Endothelial cell of umbilical vein (primary cell): ENCODE data around the gene SLC9A2. TPM values are rescaled to one million over a fixed set of nuclear protein-coding genes. Genes with fewer than 3 reads are reported as not detected.

Source experiments
- BruUV-seq: library from RNA; stranded (reverse); fragments of 400-500 nt; replicated peaks from 2 replicates; lab custom pipeline; 2021; lab: Mats Ljungman, UMichigan
- CTCF ChIA-PET: fragments of 300-600, 350-600 bp; sonication (Branson Sonifier 250); formaldehyde crosslinking; loops from one replicate; lab custom pipeline; 2021; ENCODE audit warnings: antibody characterized with exemption, inconsistent platforms; lab: Charles Lee
- POLR2A ChIA-PET: fragments of 300-600, 350-600 bp; sonication (Branson Sonifier 250); formaldehyde crosslinking; loops from one replicate; lab custom pipeline; 2021; ENCODE audit warnings: antibody characterized with exemption, inconsistent platforms; lab: Charles Lee
- DNase-seq: peaks from one replicate; pipeline ENCODE4 v3.0.0-alpha.2; 2011; ENCODE audit warnings: low read depth, low spot score
- FAIRE-seq: peaks from 2 replicates; lab custom pipeline; 2011; peaks lifted over from hg19 to GRCh38; lab: Jason Lieb, UNC
- H2AFZ ChIP-seq: 2 replicates; pipeline ENCODE4 v1.6.0; 2012; ENCODE audit warnings: low read depth, low read length, control low read depth, inconsistent platforms
- H3K27ac ChIP-seq: 2 replicates; pipeline ENCODE4 v1.5.1; 2011; ENCODE audit warnings: low read depth, mild to moderate bottlenecking, control low read depth, low read length, moderate library complexity; ENCODE audit not compliant: insufficient read depth
- H3K27me3 ChIP-seq, 2 experiments: 2 replicates each; pipeline versions ENCODE4 v1.6.0 to v1.6.1; 2011; ENCODE audit warnings: low read length in 2 of 2, mixed read lengths in 1 of 2; ENCODE audit not compliant: control insufficient read depth in 2 of 2, insufficient read depth in 2 of 2
- H3K36me3 ChIP-seq, 2 experiments: 2 replicates in 1 of 2; 3 replicates in 1 of 2; pipeline ENCODE4 v1.5.1; 2011; ENCODE audit warnings: low read length in 2 of 2, mild to moderate bottlenecking in 1 of 2, moderate library complexity in 1 of 2; ENCODE audit not compliant: control insufficient read depth in 2 of 2, insufficient read depth in 2 of 2; ENCODE audit errors: extremely low read depth in 1 of 2
- H3K4me1 ChIP-seq: 3 replicates; pipeline ENCODE4 v1.5.1; 2011; ENCODE audit warnings: mild to moderate bottlenecking, low read length; ENCODE audit not compliant: control insufficient read depth, insufficient read depth; ENCODE audit errors: extremely low read depth
- H3K4me2 ChIP-seq: 2 replicates; pipeline ENCODE4 v1.6.1; 2011; ENCODE audit warnings: low read length, control low read depth, mixed read lengths; ENCODE audit not compliant: insufficient read depth
- H3K4me3 ChIP-seq, 3 experiments: fragments of 200-600 bp in 1 of 3; sonication (generic), shearing (Covaris generic) in 1 of 3; replicated peaks in 1 of 3; 2 replicates each; pipeline ENCODE4 v1.5.1; 2011 to 2016; ENCODE audit warnings: control low read depth in 3 of 3, low read length in 3 of 3, mild to moderate bottlenecking in 2 of 3, inconsistent platforms in 1 of 3, low read depth in 1 of 3, moderate library complexity in 1 of 3; ENCODE audit not compliant: insufficient read depth in 1 of 3
- H3K79me2 ChIP-seq: 2 replicates; pipeline ENCODE4 v1.6.0; 2012; ENCODE audit warnings: low read length, inconsistent platforms; ENCODE audit not compliant: control insufficient read depth, insufficient read depth
- H3K9ac ChIP-seq: replicated peaks from 2 replicates; pipeline ENCODE3; 2011; ENCODE audit warnings: low read length, control low read depth; ENCODE audit not compliant: insufficient read depth; ENCODE audit errors: extremely low read depth
- H3K9me1 ChIP-seq: replicated peaks from 3 replicates; pipeline ENCODE4 v1.6.0; 2011; ENCODE audit warnings: mild to moderate bottlenecking, low read length; ENCODE audit not compliant: control insufficient read depth, insufficient read depth; ENCODE audit errors: extremely low read depth
- H3K9me3 ChIP-seq: replicated peaks from 2 replicates; pipeline ENCODE4 v1.5.1; 2012; ENCODE audit warnings: low read length, inconsistent platforms; ENCODE audit not compliant: control insufficient read depth, insufficient read depth
- H4K20me1 ChIP-seq: replicated peaks from 2 replicates; pipeline ENCODE3; 2011; ENCODE audit warnings: mild to moderate bottlenecking, low read length; ENCODE audit not compliant: control insufficient read depth, insufficient read depth; ENCODE audit errors: extremely low read depth
- FOS ChIP-seq: IDR thresholded peaks from 2 replicates; pipeline ENCODE4 v1.6.1; 2011; ENCODE audit warnings: mild to moderate bottlenecking, low read length, moderate library complexity, borderline replicate concordance; ENCODE audit not compliant: insufficient read depth
- GATA2 ChIP-seq: IDR thresholded peaks from 2 replicates; pipeline ENCODE4 v1.7.0; 2011; ENCODE audit warnings: low read depth, mild to moderate bottlenecking, moderate library complexity, mixed read lengths, low read length; ENCODE audit not compliant: insufficient read length, insufficient read depth
- JUN ChIP-seq: IDR thresholded peaks from 2 replicates; pipeline ENCODE4 v1.6.1; 2011; ENCODE audit warnings: borderline replicate concordance, low read depth; ENCODE audit not compliant: insufficient read length, insufficient read depth
- MYC ChIP-seq: IDR thresholded peaks from one replicate; pipeline ENCODE4 v1.6.1; 2011; ENCODE audit warnings: mild to moderate bottlenecking, low read depth, low read length
- POLR2A ChIP-seq: IDR thresholded peaks from 2 replicates; pipeline ENCODE4 v1.6.1; 2012; ENCODE audit warnings: low read depth, mild to moderate bottlenecking, control low read depth, low read length
- dilution Hi-C: fragments of 300-500 bp; cut with MboI; formaldehyde crosslinking; loops from one replicate; pipeline ENCODE4 v1.15.0; 2019; ENCODE audit warnings: low sequenced_read_pairs; ENCODE audit not compliant: extremely low pct_ligation_motif_present
- intact Hi-C: fragments of 100-400 bp; cut with micrococcal nuclease; formaldehyde crosslinking; loops from one replicate; pipeline ENCODE4 v1.10.0; 2022
- polyA plus RNA-seq, 4 experiments: library from polyadenylated mRNA; depleted of rRNA in 3 of 4; stranded (reverse) in 3 of 4; unstranded in 1 of 4; fragments of >200 nt; gene quantifications; 2 replicates each; pipeline versions ENCODE4 v1.2.1 to v1.2.3, GENCODE V29; 2011 to 2012; ENCODE audit warnings: missing spikeins in 1 of 4
- total RNA-seq: library from RNA; stranded (reverse); gene quantifications from 2 replicates; pipeline ENCODE4 v1.2.3, GENCODE V29; 2021
- TF ChIP-seq, protein P1 (sequence below): IDR thresholded peaks from 2 replicates; pipeline ENCODE4 v1.6.1; 2011; ENCODE audit not compliant: insufficient read depth, insufficient read length
- TF ChIP-seq, protein P2 (sequence below), 2 donors: IDR thresholded peaks; 1 replicate in 1 of 2; 2 replicates in 1 of 2; pipeline ENCODE4 v1.5.1; 2011; ENCODE audit warnings: low read length in 2 of 2, mild to moderate bottlenecking in 2 of 2, moderate library complexity in 2 of 2, control low read depth in 1 of 2, inconsistent platforms in 1 of 2, low read depth in 1 of 2; ENCODE audit not compliant: insufficient read depth in 1 of 2; ENCODE audit errors: extremely low read depth in 1 of 2

SLC9A2 gene
- total and polyA plus RNA-seq, 2 donors (not counting 3 experiments of a cell fraction or from before 2014, with no cell fraction given): 0.03 TPM; not detected in 1

DNA sequence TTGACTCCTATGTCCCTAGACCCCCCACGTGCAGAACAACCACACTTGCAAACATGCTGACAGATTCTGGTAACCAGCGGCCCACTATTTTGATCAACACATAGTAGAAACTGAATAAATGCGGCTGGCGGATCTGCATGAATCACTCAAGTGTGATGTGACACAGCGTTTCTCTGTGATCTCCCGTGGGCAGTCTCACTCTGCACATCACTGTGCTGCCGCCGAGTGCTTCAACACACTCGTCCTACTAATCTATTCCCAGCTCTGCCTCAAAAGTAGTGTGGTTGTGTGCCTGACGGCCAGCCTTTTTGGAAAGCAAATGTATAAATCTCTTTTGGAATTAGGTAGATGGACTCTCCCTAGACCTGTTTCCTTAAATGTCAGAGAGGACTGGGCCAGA is 105.2 kb downstream of the SLC9A2 start:
- Histone ChIP-seq H3K9ac (no peak overlapping the region), H3K79me2 (no peaks in the 10 kb centered on the region), H4K20me1 (no peaks in the 10 kb centered on the region), H3K4me1 (no peaks in the 10 kb centered on the region), H3K27ac (no peak overlapping the region), H3K4me2 (no peak overlapping the region), H3K36me3 (peaks cover 0 to 11% of the 10 kb centered on the region in 2 experiments), H3K9me3 (no peaks in the 10 kb centered on the region), H2AFZ (no peak overlapping the region), H3K9me1 (no peaks in the 10 kb centered on the region), H3K4me3 (no peak overlapping the region), H3K27me3 (no peaks in the 10 kb centered on the region)
- POLR2A ChIA-PET: no interaction called here
- DNase-seq (no peak), FAIRE-seq (no peak)
- CTCF ChIA-PET: no interaction called here
- TF ChIP-seq GATA2 (no peak), FOS (no peak)
- intact Hi-C loops (no loop called here), dilution Hi-C loops (no loop called here)
- no TSS peak for BruUV-seq

DNA sequence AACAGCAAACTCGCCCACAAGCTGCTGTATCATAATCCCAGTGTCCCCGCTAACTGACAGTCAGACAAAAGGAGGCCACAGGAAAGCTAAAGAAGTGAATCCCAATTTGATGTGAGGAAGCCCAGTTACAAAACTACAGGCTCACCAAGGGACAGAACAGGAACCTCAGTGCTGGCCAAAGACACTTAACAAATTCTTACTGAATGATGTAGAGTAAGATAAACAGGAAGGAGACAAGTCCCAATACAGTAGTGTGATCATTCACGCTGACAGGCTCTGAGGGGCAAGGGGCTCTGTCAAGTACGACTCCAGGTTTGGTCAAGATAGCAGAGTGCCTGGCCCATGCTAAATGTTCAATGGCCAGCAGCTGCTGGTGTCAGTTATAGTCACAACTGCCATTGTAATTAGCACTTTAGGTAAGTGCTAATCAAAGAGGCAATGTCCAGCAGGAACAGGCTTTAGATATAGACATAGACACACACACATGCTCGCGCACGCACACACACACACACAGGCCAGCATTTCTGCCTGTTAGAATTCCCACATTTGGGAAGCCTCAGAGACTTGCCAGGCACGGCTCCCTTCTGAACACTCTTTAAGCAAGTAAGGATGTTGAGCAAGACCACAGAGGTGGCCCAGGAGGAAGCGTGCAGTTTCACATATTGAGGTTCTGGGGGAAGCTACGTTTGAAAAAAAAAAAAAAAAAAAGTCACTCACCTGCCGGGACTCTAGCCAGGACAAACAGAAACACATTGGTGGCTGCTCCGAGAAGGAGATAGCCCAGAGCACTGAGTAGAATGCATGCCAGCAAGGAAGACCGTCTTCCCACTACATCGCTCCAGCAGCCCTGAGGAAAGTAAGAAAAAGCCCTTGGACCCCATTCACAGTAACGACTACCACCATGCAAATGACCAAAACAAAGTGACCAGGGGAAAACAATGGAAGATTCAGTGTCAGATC is 107.1 kb downstream of the SLC9A2 start:
- H3K4me1 ChIP-seq: no peaks in the 10 kb centered on the region
- no peaks in the 10 kb centered on the region for H4K20me1 ChIP-seq
- intact Hi-C loops: no loop called here
- no peaks in the 10 kb centered on the region for H3K79me2 ChIP-seq
- H3K9ac ChIP-seq: no peak overlapping the region
- ChIA-PET CTCF (interaction anchor here (0.9 kb wide), 1 partner anchor 36 kb away, joined by 3 read pairs; the partner anchor contains the start of gene TMEM182), POLR2A (no interaction called here)
- H2AFZ ChIP-seq: no peak overlapping the region
- no TSS peak for BruUV-seq
- TF ChIP-seq POLR2A (no peak), MYC (no peak), GATA2 (no peak), JUN (no peak)
- TF ChIP-seq, protein P1, sequence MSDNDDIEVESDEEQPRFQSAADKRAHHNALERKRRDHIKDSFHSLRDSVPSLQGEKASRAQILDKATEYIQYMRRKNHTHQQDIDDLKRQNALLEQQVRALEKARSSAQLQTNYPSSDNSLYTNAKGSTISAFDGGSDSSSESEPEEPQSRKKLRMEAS: no peak
- TF ChIP-seq, protein P2, sequence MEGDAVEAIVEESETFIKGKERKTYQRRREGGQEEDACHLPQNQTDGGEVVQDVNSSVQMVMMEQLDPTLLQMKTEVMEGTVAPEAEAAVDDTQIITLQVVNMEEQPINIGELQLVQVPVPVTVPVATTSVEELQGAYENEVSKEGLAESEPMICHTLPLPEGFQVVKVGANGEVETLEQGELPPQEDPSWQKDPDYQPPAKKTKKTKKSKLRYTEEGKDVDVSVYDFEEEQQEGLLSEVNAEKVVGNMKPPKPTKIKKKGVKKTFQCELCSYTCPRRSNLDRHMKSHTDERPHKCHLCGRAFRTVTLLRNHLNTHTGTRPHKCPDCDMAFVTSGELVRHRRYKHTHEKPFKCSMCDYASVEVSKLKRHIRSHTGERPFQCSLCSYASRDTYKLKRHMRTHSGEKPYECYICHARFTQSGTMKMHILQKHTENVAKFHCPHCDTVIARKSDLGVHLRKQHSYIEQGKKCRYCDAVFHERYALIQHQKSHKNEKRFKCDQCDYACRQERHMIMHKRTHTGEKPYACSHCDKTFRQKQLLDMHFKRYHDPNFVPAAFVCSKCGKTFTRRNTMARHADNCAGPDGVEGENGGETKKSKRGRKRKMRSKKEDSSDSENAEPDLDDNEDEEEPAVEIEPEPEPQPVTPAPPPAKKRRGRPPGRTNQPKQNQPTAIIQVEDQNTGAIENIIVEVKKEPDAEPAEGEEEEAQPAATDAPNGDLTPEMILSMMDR (IDR thresholded peaks at IDR 0.05; ENCODE audit: extremely low read depth in 1 of 2, insufficient read depth in 1 of 2, low read depth in 1 of 2, low read length in 2 of 2): no peak
- no peaks in the 10 kb centered on the region for H3K9me1 ChIP-seq
- FAIRE-seq: no peak
- no peaks in the 10 kb centered on the region for H3K27me3 ChIP-seq
- H3K4me2 ChIP-seq: no peak overlapping the region
- H3K36me3 ChIP-seq: peaks cover 0 to 9% of the 10 kb centered on the region in 2 experiments
- dilution Hi-C loops: no loop called here
- H3K4me3 ChIP-seq: no peak overlapping the region
- H3K27ac ChIP-seq: no peak overlapping the region
- H3K9me3 ChIP-seq: no peaks in the 10 kb centered on the region
- no peak for DNase-seq
